Transverse colon (tissue), 3 donors: Measurements from ENCODE around the gene KCNH2.

Experiments
- CTCF ChIP-seq, 5 experiments: fragments of 200-600 bp in 3 of 5; fragments of 450-650 bp in 2 of 5; sonication (generic) in 3 of 5; IDR thresholded peaks; 1 replicate in 2 of 5; 2 replicates in 3 of 5; pipeline ENCODE4 v1.5.1; 2016 to 2017; ENCODE audit warnings: antibody characterized with exemption in 5 of 5, inconsistent platforms in 3 of 5, mild to moderate bottlenecking in 2 of 5, moderate library complexity in 1 of 5
- EP300 ChIP-seq: sonication (generic); formaldehyde crosslinking; IDR thresholded peaks from one replicate; pipeline ENCODE4 v1.6.1; 2017; ENCODE audit warnings: antibody characterized with exemption, low read depth
- POLR2A ChIP-seq: fragments of 450-650 bp; IDR thresholded peaks from one replicate; pipeline ENCODE4 v1.6.1; 2016; ENCODE audit warnings: antibody characterized with exemption, mild to moderate bottlenecking, moderate library complexity

GRCh38 chr7:150953061-150953997 lies 24.8 kb downstream of the KCNH2 start:
- TF ChIP-seq POLR2A = no peak
- TF ChIP-seq CTCF (IDR thresholded peaks at IDR 0.05) = no peak
- no peak for TF ChIP-seq EP300
